GM10248 (cell line): Measurements from ENCODE around the gene PASD1.

Experiments
- CTCF ChIA-PET: fragments of 300-600 bp; sonication (Branson Sonifier 250); formaldehyde crosslinking; extraction: SDS; loops from one replicate; lab custom pipeline; 2021; ENCODE audit warnings: antibody characterized with exemption; lab: Yijun Ruan, JAX
- POLR2A ChIA-PET: fragments of 350-650 bp; sonication (Branson Sonifier 250); formaldehyde crosslinking; extraction: SDS; loops from one replicate; lab custom pipeline; 2020; ENCODE audit warnings: antibody characterized with exemption; lab: Yijun Ruan, JAX
- DNase-seq: peaks from one replicate; pipeline ENCODE4 v3.0.0; 2012; ENCODE audit errors: extremely low spot score
- CTCF ChIP-seq: IDR thresholded peaks from 2 replicates; pipeline ENCODE4 v1.5.1; 2012; ENCODE audit warnings: mild to moderate bottlenecking, low read depth; ENCODE audit errors: extremely low read depth, missing control alignments, control extremely low read depth

Gene PASD1

GRCh38 chrX:151699746-151700145 lies 136.3 kb downstream of the PASD1 start:
- CTCF ChIA-PET: no interaction called here
- no peak for DNase-seq
- no peak for TF ChIP-seq CTCF
- POLR2A ChIA-PET: no interaction called here

- POLR2A ChIA-PET: no interaction called here
- no peak for DNase-seq
- CTCF ChIA-PET: no interaction called here
- no peak for TF ChIP-seq CTCF
Measured at GRCh38 chrX:151700581-151700980, 137.1 kb downstream of the PASD1 start.

- no peak for TF ChIP-seq CTCF
- ChIA-PET CTCF (no interaction called here), POLR2A (no interaction called here)
- DNase-seq: no peak
Measured at GRCh38 chrX:151701071-151701470, 137.6 kb downstream of the PASD1 start.

- POLR2A ChIA-PET: no interaction called here
- CTCF ChIA-PET: no interaction called here
- no peak for TF ChIP-seq CTCF
- DNase-seq: no peak
Measured at GRCh38 chrX:151701531-151701930, 138.1 kb downstream of the PASD1 start.

GRCh38 chrX:151702026-151702714 lies 138.7 kb downstream of the PASD1 start:
- no peak for TF ChIP-seq CTCF
- no peak for DNase-seq
- ChIA-PET CTCF (no interaction called here), POLR2A (no interaction called here)

- POLR2A ChIA-PET: no interaction called here
Measured at GRCh38 chrX:151702741-151703340, 139.4 kb downstream of the PASD1 start.

More at GRCh38 chrX:151702741-151703340, 139.4 kb downstream of the PASD1 start:
- DNase-seq: no peak
- TF ChIP-seq CTCF: no peak
- CTCF ChIA-PET: no interaction called here
